ENCODE results near the gene ZBP1.
A peak's percentile ranks its signal among the peaks of the same experiment; 100 is the strongest.

Gene ZBP1

DNA sequence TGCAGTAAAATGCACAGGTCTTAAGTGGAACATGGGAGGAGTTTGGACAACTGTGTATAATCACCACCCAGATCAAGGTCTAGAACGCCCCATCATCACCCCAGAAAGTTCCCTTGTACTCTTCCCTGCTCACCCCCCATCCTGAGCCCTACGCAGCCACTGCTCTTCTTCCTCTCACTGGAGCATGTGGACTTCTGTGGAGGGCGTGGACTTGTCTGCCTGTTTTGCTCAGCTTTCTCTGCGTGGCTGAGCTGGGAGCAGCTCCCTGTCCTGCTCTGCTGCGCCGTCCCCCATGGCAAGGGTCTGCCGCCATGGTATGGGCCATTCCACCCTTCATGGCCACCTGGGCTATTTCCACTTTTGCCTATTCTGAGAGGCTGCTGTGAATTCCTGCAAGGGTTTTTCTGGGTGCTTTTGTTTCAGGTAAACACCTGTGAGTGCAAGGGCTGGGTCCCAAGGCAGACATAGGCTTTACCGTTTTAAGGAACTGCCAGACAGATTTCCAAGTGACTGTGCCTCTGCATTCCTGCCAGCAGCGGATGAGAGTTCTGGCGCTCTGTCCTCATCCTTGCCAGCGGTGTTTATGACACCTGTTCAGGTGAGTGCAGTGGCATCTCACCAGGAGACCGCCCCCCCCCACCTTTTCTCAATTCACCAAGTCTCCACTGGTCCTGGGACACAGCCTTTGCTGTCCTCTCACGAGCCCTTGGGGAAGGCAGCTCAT is 39.6 kb downstream of the ZBP1 start:
- Histone ChIP-seq H3K4me1 (ENCODE audit: control insufficient read depth, insufficient read depth, low read length) (no peaks in the 10 kb centered on the region), H3K9ac (ENCODE audit: low read depth, low read length) (no peak overlapping the region), H3K9me3 (ENCODE audit: control insufficient read depth, insufficient read depth, low read length) (no peaks in the 10 kb centered on the region), H3K27me3 (ENCODE audit: control insufficient read depth, insufficient read depth, low read length) (no peaks in the 10 kb centered on the region), H3K36me3 (ENCODE audit: control insufficient read depth, insufficient read depth, low read length) (no peaks in the 10 kb centered on the region), H3K27ac (ENCODE audit: low read depth, low read length) (no peak overlapping the region), H3K4me3 (ENCODE audit: low read depth, low read length) (no peak overlapping the region)

DNA sequence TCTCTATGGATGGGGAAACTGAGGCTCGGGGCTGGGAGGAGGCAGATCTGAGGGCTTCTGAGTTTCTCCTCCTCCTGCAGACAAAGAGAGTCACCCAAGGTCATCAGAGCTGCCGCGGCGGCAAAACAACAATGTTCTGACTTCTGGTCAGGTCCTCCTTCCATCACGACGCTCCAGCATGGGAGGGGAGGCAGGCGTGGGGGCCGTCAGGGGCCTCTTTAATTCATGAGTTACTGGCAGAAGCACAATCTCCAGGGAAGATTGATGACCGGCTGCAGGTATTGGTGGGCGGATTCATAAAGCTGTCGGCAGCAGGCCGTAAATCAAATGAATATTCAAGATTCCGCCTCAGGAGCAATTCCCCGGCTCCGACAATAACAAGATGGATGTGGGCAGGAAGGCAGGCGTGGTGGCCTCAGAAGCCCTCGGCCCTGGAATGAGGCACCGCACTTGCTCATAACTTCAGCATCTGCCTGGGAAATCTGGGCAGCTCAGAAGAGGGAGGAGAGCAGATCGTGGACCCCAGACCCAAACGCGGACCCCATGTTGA is 40.3 kb downstream of the ZBP1 start:
- Histone ChIP-seq H3K9me3 (ENCODE audit: control insufficient read depth, insufficient read depth, low read length) (no peaks in the 10 kb centered on the region), H3K36me3 (ENCODE audit: control insufficient read depth, insufficient read depth, low read length) (no peaks in the 10 kb centered on the region), H3K9ac (ENCODE audit: low read depth, low read length) (no peak overlapping the region), H3K27me3 (ENCODE audit: control insufficient read depth, insufficient read depth, low read length) (no peaks in the 10 kb centered on the region), H3K4me1 (ENCODE audit: control insufficient read depth, insufficient read depth, low read length) (no peaks in the 10 kb centered on the region), H3K4me3 (ENCODE audit: low read depth, low read length) (no peak overlapping the region), H3K27ac (ENCODE audit: low read depth, low read length) (no peak overlapping the region)

DNA sequence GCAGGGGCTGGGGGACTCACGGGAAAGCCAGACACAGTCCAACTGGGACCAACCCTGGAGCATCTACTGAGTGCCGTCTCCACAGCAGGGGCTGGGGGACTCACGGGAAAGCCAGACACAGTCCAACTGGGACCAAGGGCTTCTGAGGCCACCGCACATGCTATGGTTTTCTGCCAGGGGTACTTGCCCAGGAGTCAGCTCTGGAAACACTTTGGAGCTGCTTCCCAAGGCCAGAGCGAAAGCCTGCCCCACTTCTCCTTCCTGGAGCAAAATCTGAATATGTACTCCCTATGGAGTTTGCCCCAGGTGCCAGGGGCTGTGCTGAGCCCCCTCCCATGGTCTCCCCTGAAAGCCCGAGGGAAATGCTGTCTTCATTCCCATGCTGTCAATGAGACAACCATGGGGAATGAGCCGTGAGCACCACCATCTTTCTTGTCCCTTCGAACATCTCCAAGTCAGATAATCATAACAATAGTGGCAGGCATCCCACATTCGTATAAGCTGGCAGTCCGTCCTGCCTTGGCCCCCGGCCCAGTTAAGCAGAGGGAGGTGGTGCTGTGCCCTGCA is 40.8 kb downstream of the ZBP1 start:
- no peak overlapping the region for H3K27ac ChIP-seq (ENCODE audit: low read depth, low read length)
- no peak overlapping the region for H3K4me3 ChIP-seq (ENCODE audit: low read depth, low read length)
- H3K9me3 ChIP-seq (ENCODE audit: control insufficient read depth, insufficient read depth, low read length): no peaks in the 10 kb centered on the region
- H3K36me3 ChIP-seq (ENCODE audit: control insufficient read depth, insufficient read depth, low read length): no peaks in the 10 kb centered on the region
- no peaks in the 10 kb centered on the region for H3K4me1 ChIP-seq (ENCODE audit: control insufficient read depth, insufficient read depth, low read length)
- no peak overlapping the region for H3K9ac ChIP-seq (ENCODE audit: low read depth, low read length)
- no peaks in the 10 kb centered on the region for H3K27me3 ChIP-seq (ENCODE audit: control insufficient read depth, insufficient read depth, low read length)

DNA sequence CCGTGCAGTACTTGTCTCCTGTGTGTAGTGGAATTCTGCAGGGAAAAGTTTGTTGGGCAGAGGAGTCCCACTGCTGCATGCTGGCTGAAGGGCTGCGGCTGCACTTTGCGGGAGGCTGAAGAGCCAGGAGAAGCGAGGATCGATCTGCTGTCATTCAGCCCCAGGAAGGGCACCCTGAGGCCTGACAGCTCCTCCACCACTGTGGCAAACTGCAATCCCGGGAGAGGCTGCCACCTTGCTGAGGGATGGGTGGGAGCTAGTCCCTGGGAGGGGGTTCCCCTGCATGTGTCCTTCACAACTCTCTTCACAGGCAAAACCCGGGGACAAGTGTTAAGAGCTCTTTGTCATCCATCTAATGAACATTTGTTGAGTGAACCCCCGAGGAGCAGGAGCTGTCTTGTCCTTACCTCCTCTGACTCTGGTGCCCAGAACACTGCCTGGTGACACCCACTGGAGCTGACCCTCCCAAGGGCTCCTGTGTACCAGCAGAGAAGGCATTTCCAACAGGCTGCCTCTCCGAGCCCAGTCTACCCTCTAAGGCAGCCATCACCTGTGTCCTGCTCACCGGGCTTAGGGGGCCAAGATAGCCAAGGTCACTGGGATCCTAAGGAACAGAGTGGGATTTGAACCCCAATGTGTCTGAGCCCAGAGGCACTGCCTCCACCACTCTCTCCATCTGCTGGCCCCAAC is 41.6 kb downstream of the ZBP1 start:
- H3K9ac ChIP-seq (ENCODE audit: low read depth, low read length): no peak overlapping the region
- H3K4me3 ChIP-seq (ENCODE audit: low read depth, low read length): no peak overlapping the region
- no peaks in the 10 kb centered on the region for H3K9me3 ChIP-seq (ENCODE audit: control insufficient read depth, insufficient read depth, low read length)
- no peak overlapping the region for H3K27ac ChIP-seq (ENCODE audit: low read depth, low read length)
- H3K36me3 ChIP-seq (ENCODE audit: control insufficient read depth, insufficient read depth, low read length): no peaks in the 10 kb centered on the region
- H3K27me3 ChIP-seq (ENCODE audit: control insufficient read depth, insufficient read depth, low read length): no peaks in the 10 kb centered on the region
- peaks cover 3% of the 10 kb centered on the region for H3K4me1 ChIP-seq (ENCODE audit: control insufficient read depth, insufficient read depth, low read length)

DNA sequence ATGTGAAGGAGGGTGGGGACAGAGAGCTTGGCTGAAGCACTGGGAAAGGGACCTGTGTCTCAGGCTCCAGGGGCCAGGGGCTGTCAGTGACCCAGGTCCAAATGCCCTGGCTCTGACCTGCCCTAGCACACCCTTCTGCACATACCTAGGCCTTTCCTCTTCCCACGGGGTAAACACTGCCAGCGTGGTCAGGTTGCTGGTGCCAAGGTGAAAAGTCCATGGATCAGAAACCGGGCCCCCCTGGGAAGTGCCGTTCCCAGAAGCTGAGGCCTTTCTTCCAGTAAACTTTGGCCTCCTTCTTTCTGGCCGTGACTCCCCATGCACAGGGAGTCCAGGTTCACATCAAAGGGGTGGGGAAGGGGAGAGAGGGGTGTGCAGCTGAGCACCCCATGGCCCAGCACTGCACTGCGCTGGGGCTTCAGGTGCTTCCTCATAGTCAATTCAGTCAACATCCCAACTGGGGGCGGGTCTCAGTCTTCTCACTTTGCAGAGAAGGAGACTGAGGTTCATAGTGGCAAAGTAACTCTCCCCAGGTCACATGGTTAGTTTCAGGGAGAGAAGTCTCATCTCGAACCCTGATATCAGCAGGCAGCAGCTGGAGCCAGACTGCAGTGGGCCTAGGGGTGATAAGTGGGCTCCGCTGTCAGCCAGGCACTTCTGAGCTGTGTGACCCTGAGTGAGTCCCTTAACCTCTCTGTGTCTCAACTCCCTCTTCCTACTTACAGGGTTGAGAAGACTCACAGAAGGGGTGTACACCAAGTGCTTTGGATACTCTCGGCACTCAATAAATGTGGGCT is 42.3 kb downstream of the ZBP1 start:
- no peaks in the 10 kb centered on the region for H3K36me3 ChIP-seq (ENCODE audit: control insufficient read depth, insufficient read depth, low read length)
- H3K4me1 ChIP-seq (ENCODE audit: control insufficient read depth, insufficient read depth, low read length): peaks cover 10% of the 10 kb centered on the region
- no peak overlapping the region for H3K27ac ChIP-seq (ENCODE audit: low read depth, low read length)
- no peak overlapping the region for H3K9ac ChIP-seq (ENCODE audit: low read depth, low read length)
- no peaks in the 10 kb centered on the region for H3K27me3 ChIP-seq (ENCODE audit: control insufficient read depth, insufficient read depth, low read length)
- H3K4me3 ChIP-seq (ENCODE audit: low read depth, low read length): no peak overlapping the region
- no peaks in the 10 kb centered on the region for H3K9me3 ChIP-seq (ENCODE audit: control insufficient read depth, insufficient read depth, low read length)

DNA sequence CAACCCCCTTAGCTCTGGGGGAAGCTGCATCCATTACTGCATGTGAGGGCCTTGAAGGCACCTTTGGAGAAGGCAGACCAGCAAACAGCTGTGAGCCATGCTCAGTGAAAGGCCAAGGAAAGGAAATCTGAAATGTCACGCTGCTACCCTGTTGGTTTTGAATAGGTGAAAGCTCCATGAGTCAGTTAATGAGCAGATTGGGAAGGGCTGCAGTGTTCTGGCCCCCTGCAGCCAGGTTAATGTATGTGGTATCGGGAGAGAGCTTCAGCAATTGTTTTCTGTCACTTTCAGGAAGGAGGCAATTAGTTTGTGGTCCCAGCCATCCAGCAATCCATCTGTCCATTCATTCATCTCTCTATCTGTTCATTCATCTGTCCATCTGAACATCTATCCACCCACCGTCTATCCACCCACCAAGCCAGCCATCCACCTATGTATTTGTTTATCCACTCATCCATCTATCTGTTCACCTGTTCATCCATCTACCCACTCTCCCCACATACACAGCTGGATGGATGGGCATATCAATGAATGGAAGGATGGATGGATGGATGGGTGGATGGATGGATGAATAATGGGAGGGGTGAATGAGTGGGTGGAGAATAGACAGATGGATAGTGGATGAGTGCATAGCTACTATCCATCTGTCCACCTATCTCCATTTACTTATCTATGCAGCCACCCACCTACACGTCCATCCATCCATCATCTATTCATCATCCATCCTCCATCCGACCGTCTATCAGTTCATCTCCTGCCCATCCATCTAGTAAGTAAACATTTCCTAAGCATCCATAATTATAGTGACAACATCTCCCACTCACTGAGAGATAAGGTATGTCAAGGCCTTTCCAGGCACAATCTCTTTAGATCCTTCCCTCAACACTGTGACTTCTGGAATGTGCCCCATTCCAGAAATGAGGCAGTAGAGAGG is 43.3 kb downstream of the ZBP1 start:
- Histone ChIP-seq H3K27ac (ENCODE audit: low read depth, low read length) (peak overlapping the region; percentile 29), H3K27me3 (ENCODE audit: control insufficient read depth, insufficient read depth, low read length) (no peaks in the 10 kb centered on the region), H3K4me1 (ENCODE audit: control insufficient read depth, insufficient read depth, low read length) (peaks cover 10% of the 10 kb centered on the region), H3K9ac (ENCODE audit: low read depth, low read length) (no peak overlapping the region), H3K9me3 (ENCODE audit: control insufficient read depth, insufficient read depth, low read length) (no peaks in the 10 kb centered on the region), H3K4me3 (ENCODE audit: low read depth, low read length) (no peak overlapping the region), H3K36me3 (ENCODE audit: control insufficient read depth, insufficient read depth, low read length) (no peaks in the 10 kb centered on the region)

DNA sequence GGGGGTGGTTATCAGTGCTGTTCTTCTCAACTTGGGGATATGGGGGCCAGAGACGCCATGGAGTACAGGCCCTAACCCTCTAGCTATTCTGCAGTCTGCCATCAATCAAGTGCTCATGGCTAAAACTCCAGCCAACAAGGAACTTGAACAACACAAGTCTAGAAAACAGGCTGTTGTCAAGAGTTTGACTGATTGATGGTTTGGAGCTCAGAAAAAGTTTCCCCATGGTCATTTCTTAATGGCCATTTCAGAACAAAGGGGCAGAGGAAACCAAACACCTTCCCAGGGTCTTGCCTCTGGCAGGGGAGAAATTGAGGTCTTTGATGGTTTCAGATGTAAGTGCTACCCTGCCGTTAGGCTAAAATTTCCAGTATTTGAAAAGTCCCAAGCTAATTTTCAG is 44.2 kb downstream of the ZBP1 start:
- no peak overlapping the region for H3K9ac ChIP-seq (ENCODE audit: low read depth, low read length)
- H3K27me3 ChIP-seq (ENCODE audit: control insufficient read depth, insufficient read depth, low read length): no peaks in the 10 kb centered on the region
- no peak overlapping the region for H3K4me3 ChIP-seq (ENCODE audit: low read depth, low read length)
- peaks cover 10% of the 10 kb centered on the region for H3K4me1 ChIP-seq (ENCODE audit: control insufficient read depth, insufficient read depth, low read length)
- no peaks in the 10 kb centered on the region for H3K36me3 ChIP-seq (ENCODE audit: control insufficient read depth, insufficient read depth, low read length)
- H3K9me3 ChIP-seq (ENCODE audit: control insufficient read depth, insufficient read depth, low read length): no peaks in the 10 kb centered on the region
- peak overlapping the region; percentile 29 for H3K27ac ChIP-seq (ENCODE audit: low read depth, low read length)

DNA sequence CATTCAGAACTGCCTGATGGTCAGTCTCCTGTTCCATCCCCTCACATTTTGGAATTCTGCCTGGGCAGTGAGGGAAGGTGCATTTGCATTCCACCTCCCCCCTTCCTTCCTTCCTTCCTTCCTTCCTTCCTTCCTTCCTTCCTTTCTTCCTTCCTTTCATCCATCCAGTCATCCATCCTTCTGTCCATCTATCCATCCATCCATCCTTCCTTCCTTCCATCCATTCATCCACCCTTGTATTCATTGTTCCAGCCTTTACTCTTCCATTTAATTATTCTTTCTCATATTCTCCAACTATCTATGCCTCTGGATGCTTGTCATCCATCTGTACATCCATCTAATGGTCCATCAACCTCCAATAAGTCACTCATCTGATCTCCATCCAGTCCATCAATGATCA is 45.3 kb downstream of the ZBP1 start:
- Histone ChIP-seq H3K27ac (ENCODE audit: low read depth, low read length) (no peak overlapping the region), H3K27me3 (ENCODE audit: control insufficient read depth, insufficient read depth, low read length) (no peaks in the 10 kb centered on the region), H3K9me3 (ENCODE audit: control insufficient read depth, insufficient read depth, low read length) (no peaks in the 10 kb centered on the region), H3K4me1 (ENCODE audit: control insufficient read depth, insufficient read depth, low read length) (peaks cover 10% of the 10 kb centered on the region), H3K36me3 (ENCODE audit: control insufficient read depth, insufficient read depth, low read length) (no peaks in the 10 kb centered on the region), H3K4me3 (ENCODE audit: low read depth, low read length) (no peak overlapping the region), H3K9ac (ENCODE audit: low read depth, low read length) (no peak overlapping the region)

DNA sequence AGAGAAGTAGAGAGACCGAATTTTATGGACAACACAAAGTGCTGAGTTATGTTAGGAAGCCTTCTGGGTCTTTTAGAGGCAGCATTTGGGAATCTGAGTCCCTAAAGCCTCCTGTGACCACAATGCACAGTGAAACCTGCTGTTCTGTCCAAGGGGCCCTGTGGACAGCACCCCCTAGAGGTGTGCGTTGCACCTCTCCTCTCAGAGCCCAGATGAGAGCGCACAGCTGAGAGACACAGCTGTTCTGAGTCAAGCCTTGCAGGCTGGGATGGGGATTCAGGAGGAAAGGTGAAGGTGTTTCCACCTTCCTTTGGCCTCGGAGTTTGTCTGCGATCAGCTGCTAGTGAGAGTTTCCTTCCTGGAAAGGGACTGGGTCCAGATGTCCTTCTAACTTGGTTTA is 46.3 kb downstream of the ZBP1 start:
- Histone ChIP-seq H3K4me1 (ENCODE audit: control insufficient read depth, insufficient read depth, low read length) (peaks cover 10% of the 10 kb centered on the region), H3K4me3 (ENCODE audit: low read depth, low read length) (no peak overlapping the region), H3K9me3 (ENCODE audit: control insufficient read depth, insufficient read depth, low read length) (no peaks in the 10 kb centered on the region), H3K36me3 (ENCODE audit: control insufficient read depth, insufficient read depth, low read length) (no peaks in the 10 kb centered on the region), H3K27ac (ENCODE audit: low read depth, low read length) (no peak overlapping the region), H3K9ac (ENCODE audit: low read depth, low read length) (no peak overlapping the region), H3K27me3 (ENCODE audit: control insufficient read depth, insufficient read depth, low read length) (no peaks in the 10 kb centered on the region)

DNA sequence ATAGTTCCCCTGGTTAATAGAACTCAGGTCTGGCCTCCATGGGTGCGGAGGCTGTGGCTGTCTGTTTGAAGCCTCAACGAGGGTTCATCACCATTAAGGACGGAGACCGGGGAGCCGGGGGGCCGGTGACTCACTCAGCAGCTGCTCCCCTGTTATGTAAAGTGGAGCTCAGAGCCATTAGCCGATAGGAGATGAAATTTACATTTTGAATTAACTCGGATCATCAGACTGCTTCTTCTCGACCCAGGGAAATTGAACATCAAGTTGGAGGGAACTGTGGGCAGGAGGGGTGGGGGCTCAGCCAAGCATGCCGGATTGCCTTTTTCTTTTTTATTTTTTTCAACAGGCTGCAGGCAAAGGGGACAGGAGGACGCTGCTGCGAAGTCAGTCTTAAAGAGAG is 47.0 kb downstream of the ZBP1 start:
- no peak overlapping the region for H3K4me3 ChIP-seq (ENCODE audit: low read depth, low read length)
- H3K9me3 ChIP-seq (ENCODE audit: control insufficient read depth, insufficient read depth, low read length): no peaks in the 10 kb centered on the region
- H3K27ac ChIP-seq (ENCODE audit: low read depth, low read length): no peak overlapping the region
- H3K9ac ChIP-seq (ENCODE audit: low read depth, low read length): no peak overlapping the region
- H3K27me3 ChIP-seq (ENCODE audit: control insufficient read depth, insufficient read depth, low read length): no peaks in the 10 kb centered on the region
- H3K4me1 ChIP-seq (ENCODE audit: control insufficient read depth, insufficient read depth, low read length): peaks cover 10% of the 10 kb centered on the region
- no peaks in the 10 kb centered on the region for H3K36me3 ChIP-seq (ENCODE audit: control insufficient read depth, insufficient read depth, low read length)

All from HUES48 (cell line).